Neural progenitor cell (in vitro differentiated cells): ENCODE results near the gene PTGS2.
"Not testable (repeated sequence)": the region's sequence is repeated elsewhere in the genome, so short reads cannot be mapped to it uniquely, and the experiment has no call there.

Source experiments
- EZH2 ChIP-seq: fragments of 200-600 bp; sonication (generic); IDR thresholded peaks from 2 replicates; pipeline ENCODE4 v1.6.1; 2017; ENCODE audit warnings: antibody characterized with exemption, mild to moderate bottlenecking, moderate library complexity
- EZH2phosphoT487 ChIP-seq: fragments of 200-600 bp; sonication (generic); IDR thresholded peaks from 2 replicates; pipeline ENCODE4 v1.6.1; 2017; ENCODE audit warnings: antibody characterized with exemption
- TF ChIP-seq, protein P1 (sequence below): fragments of 200-600 bp; sonication (generic); IDR thresholded peaks from 2 replicates; pipeline ENCODE4 v1.5.1; 2017; ENCODE audit warnings: antibody characterized with exemption, mild to moderate bottlenecking

GRCh38 chr1:186637567-186637966 is 42.7 kb downstream of the PTGS2 start:
- TF ChIP-seq, protein P1, sequence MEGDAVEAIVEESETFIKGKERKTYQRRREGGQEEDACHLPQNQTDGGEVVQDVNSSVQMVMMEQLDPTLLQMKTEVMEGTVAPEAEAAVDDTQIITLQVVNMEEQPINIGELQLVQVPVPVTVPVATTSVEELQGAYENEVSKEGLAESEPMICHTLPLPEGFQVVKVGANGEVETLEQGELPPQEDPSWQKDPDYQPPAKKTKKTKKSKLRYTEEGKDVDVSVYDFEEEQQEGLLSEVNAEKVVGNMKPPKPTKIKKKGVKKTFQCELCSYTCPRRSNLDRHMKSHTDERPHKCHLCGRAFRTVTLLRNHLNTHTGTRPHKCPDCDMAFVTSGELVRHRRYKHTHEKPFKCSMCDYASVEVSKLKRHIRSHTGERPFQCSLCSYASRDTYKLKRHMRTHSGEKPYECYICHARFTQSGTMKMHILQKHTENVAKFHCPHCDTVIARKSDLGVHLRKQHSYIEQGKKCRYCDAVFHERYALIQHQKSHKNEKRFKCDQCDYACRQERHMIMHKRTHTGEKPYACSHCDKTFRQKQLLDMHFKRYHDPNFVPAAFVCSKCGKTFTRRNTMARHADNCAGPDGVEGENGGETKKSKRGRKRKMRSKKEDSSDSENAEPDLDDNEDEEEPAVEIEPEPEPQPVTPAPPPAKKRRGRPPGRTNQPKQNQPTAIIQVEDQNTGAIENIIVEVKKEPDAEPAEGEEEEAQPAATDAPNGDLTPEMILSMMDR = not testable (repeated sequence)
- not testable (repeated sequence) for TF ChIP-seq EZH2phosphoT487, EZH2
